Activated T-helper 1 cell treated with Interleukin-2 at 50 U/mL for 16 hours (primary cell): ENCODE measurements around the gene PCDHGB4.
"Not testable (repeated sequence)": the region's sequence is repeated elsewhere in the genome, so short reads cannot be mapped to it uniquely, and the experiment has no call there.

Source experiments
- DNase-seq: peaks from one replicate; pipeline ENCODE4 v3.0.0-alpha.2; 2020; ENCODE audit warnings: low read depth

PCDHGB4 gene

GRCh38 chr5:141366016-141366896 is 21.2 kb upstream of the PCDHGB4 start:
- no peak for DNase-seq

- no peak for DNase-seq
These were observed 17.3 kb upstream of the PCDHGB4 start, which contains the start of gene PCDHGB3 for GRCh38 chr5:141369994-141370848. TSS of gene PCDHGB3 (plus strand) at chr5:141370242. CDS start at chr5:141370395, 153 bp downstream.

- DNase-seq: no peak
These were observed 15.7 kb upstream of the PCDHGB4 start for GRCh38 chr5:141371572-141372475.

GRCh38 chr5:141373673-141374317 is 13.7 kb upstream of the PCDHGB4 start, which contains the start of gene PCDHGA6:
TSS of gene PCDHGA6 (plus strand) at chr5:141373891. CDS start at chr5:141374084, 193 bp downstream.
- DNase-seq: no peak

- no peak for DNase-seq
These were observed 12.9 kb upstream of the PCDHGB4 start for GRCh38 chr5:141374627-141375026.

- not testable (repeated sequence) for DNase-seq
These were observed 11.9 kb upstream of the PCDHGB4 start for GRCh38 chr5:141375444-141376155.

GRCh38 chr5:141382469-141383294 is 4.8 kb upstream of the PCDHGB4 start, which contains the start of gene PCDHGA7:
TSS of gene PCDHGA7 (plus strand) at chr5:141382742. CDS start at chr5:141382900, 158 bp downstream.
- DNase-seq: no peak

GRCh38 chr5:141383345-141383744 is 4.2 kb upstream of the PCDHGB4 start:
- DNase-seq: no peak

GRCh38 chr5:141384471-141385267 is 2.8 kb upstream of the PCDHGB4 start:
- no peak for DNase-seq

GRCh38 chr5:141388661-141389060 is 1.2 kb downstream of the PCDHGB4 start:
- DNase-seq: no peak

- DNase-seq: no peak
These were observed 1.9 kb downstream of the PCDHGB4 start for GRCh38 chr5:141389153-141390042.

- DNase-seq: no peak
These were observed 5.1 kb downstream of the PCDHGB4 start, which contains the start of gene PCDHGA8 for GRCh38 chr5:141392429-141393198. TSS of gene PCDHGA8 (plus strand) at chr5:141392633. CDS start at chr5:141392814, 181 bp downstream.

- no peak for DNase-seq
These were observed 5.8 kb downstream of the PCDHGB4 start for GRCh38 chr5:141393267-141393666.

- not testable (repeated sequence) for DNase-seq
These were observed 7.1 kb downstream of the PCDHGB4 start for GRCh38 chr5:141394401-141395187.

GRCh38 chr5:141397756-141398551 is 10.5 kb downstream of the PCDHGB4 start, which contains the start of gene PCDHGB5:
TSS of gene PCDHGB5 (plus strand) at chr5:141397947. CDS start at chr5:141398128, 181 bp downstream.
- not testable (repeated sequence) for DNase-seq
